PC-9 (cell line): Measurements from ENCODE around the gene ZNHIT1.

Source experiments
- CTCF ChIP-seq: fragments of 200-600 bp; sonication (generic); conservative IDR thresholded peaks from 2 replicates; pipeline ENCODE4 v1.6.1; 2017; ENCODE audit warnings: mixed run types, antibody characterized with exemption, mild to moderate bottlenecking, moderate library complexity
- EZH2 ChIP-seq: fragments of 200-600 bp; sonication (generic); IDR thresholded peaks from 2 replicates; pipeline ENCODE4 v1.8.0; 2017; ENCODE audit warnings: antibody characterized with exemption, low read depth

DNA sequence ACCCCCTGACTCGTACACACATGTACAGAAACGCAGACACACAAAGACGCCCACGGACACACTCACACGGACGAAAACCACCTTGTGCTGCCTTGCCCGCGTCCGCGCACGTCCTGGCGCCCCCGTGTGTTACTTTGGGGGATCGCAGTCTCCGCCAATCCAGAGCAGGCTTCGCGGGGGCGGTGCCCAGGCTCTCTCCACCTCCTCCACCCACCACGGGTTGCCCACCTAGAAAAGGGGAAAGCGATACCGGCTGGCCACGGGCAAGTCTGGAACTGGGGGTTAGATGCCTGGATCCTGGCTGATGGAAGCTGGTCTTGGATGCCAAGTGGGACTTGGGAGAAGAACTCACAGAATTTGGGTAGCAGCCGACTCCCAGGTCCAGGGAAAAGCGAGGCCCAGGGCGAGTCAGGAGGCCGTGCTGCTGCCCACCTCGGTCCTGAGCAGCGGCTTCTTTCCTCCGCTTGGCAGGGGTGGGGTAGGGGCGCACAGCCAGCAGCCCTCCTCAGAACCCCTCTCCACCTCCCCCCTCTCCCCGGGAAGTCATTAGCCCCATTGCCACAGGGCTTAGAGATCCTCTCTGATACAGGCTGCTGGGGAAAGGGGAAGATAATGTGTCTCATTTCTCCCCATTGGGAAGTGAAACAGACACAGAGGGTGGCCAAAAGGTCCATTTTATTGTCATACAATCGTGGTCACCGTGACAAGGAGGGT lies 48.0 kb upstream of the ZNHIT1 start:
- TF ChIP-seq CTCF (peak; percentile 91), EZH2 (no peak)
